ENCODE data around the gene AUNIP.
A peak's percentile ranks its signal among the peaks of the same experiment; 100 is the strongest.

The AUNIP gene

GRCh38 chr1:25858906-25859789 is at the start of gene AUNIP:
TSS of gene AUNIP (minus strand) at chr1:25859457. CDS start at chr1:25859357, 100 bp downstream.
- peak; percentile 86 for FAIRE-seq
- DNase-seq (ENCODE audit: insufficient read length, low spot score): peak; percentile 91

GRCh38 chr1:25909040-25909439 is 49.8 kb upstream of the AUNIP start:
- FAIRE-seq (no peak), DNase-seq (ENCODE audit: insufficient read length, low spot score) (no peak)

- FAIRE-seq (no peak), DNase-seq (ENCODE audit: insufficient read length, low spot score) (no peak)
Measured at GRCh38 chr1:25908161-25908560, 48.9 kb upstream of the AUNIP start.

- FAIRE-seq (no peak), DNase-seq (ENCODE audit: insufficient read length, low spot score) (no peak)
Measured at GRCh38 chr1:25907601-25908000, 48.3 kb upstream of the AUNIP start.

- DNase-seq (ENCODE audit: insufficient read length, low spot score) (no peak), FAIRE-seq (no peak)
Measured at GRCh38 chr1:25906644-25907300, 47.5 kb upstream of the AUNIP start.

- FAIRE-seq: peak; percentile 92
Measured at GRCh38 chr1:25905680-25906643, 46.7 kb upstream of the AUNIP start, which contains the start of gene STMN1. TSS of gene STMN1 (minus strand) at chr1:25906419. CDS start at chr1:25904676, 1,743 bp downstream.

GRCh38 chr1:25904943-25905679 is 45.9 kb upstream of the AUNIP start:
- peak; percentile 90 for FAIRE-seq
- DNase-seq (ENCODE audit: insufficient read length, low spot score): peak; percentile 82

More at GRCh38 chr1:25905680-25906643, 46.7 kb upstream of the AUNIP start, which contains the start of gene STMN1:
- peak; percentile 88 for DNase-seq (ENCODE audit: insufficient read length, low spot score)

- DNase-seq (ENCODE audit: insufficient read length, low spot score): no peak
- FAIRE-seq: no peak
Measured at GRCh38 chr1:25903986-25904385, 44.7 kb upstream of the AUNIP start.

GRCh38 chr1:25902462-25902861 is 43.2 kb upstream of the AUNIP start:
- FAIRE-seq (no peak), DNase-seq (ENCODE audit: insufficient read length, low spot score) (no peak)

GRCh38 chr1:25900219-25900618 is 41.0 kb upstream of the AUNIP start:
- no peak for DNase-seq (ENCODE audit: insufficient read length, low spot score)
- no peak for FAIRE-seq

GRCh38 chr1:25899792-25900191 is 40.5 kb upstream of the AUNIP start:
- no peak for FAIRE-seq

GRCh38 chr1:25898223-25899015 is 39.2 kb upstream of the AUNIP start:
- FAIRE-seq (no peak), DNase-seq (ENCODE audit: insufficient read length, low spot score) (no peak)

More at GRCh38 chr1:25899792-25900191, 40.5 kb upstream of the AUNIP start:
- DNase-seq (ENCODE audit: insufficient read length, low spot score): no peak

GRCh38 chr1:25897754-25898153 is 38.5 kb upstream of the AUNIP start:
- no peak for DNase-seq (ENCODE audit: insufficient read length, low spot score)
- no peak for FAIRE-seq

- no peak for FAIRE-seq
Measured at GRCh38 chr1:25896266-25896665, 37.0 kb upstream of the AUNIP start.

GRCh38 chr1:25895365-25895990 is 36.2 kb upstream of the AUNIP start:
- FAIRE-seq (peak; percentile 97), DNase-seq (ENCODE audit: insufficient read length, low spot score) (peak; percentile 90)

More at GRCh38 chr1:25896266-25896665, 37.0 kb upstream of the AUNIP start:
- no peak for DNase-seq (ENCODE audit: insufficient read length, low spot score)

GRCh38 chr1:25893116-25893515 is 33.9 kb upstream of the AUNIP start:
- DNase-seq (ENCODE audit: insufficient read length, low spot score) (no peak), FAIRE-seq (no peak)

GRCh38 chr1:25891606-25892005 is 32.3 kb upstream of the AUNIP start:
- DNase-seq (ENCODE audit: insufficient read length, low spot score): no peak
- no peak for FAIRE-seq

- DNase-seq (ENCODE audit: insufficient read length, low spot score) (no peak), FAIRE-seq (no peak)
Measured at GRCh38 chr1:25890239-25891034, 31.2 kb upstream of the AUNIP start.
